ENCODE results near the gene CAMSAP1.

- no peak for TF ChIP-seq CTCF (conservative IDR thresholded peaks at IDR 0.05)
- TF ChIP-seq EZH2 (IDR thresholded peaks at IDR 0.05; ENCODE audit: low read depth): no peak
Measured at GRCh38 chr9:135817951-135818717, 89.2 kb downstream of the CAMSAP1 start.

Measured in PC-9 (cell line).